HepG2 (cell line): ENCODE data around the gene UST. TPM values are rescaled to one million over a fixed set of nuclear protein-coding genes. Genes with fewer than 3 reads are reported as not detected.

Experiments
- ATAC-seq: fragments of 200-7000 bp; cut with Tn5 transposase; 3 replicates; pipeline ENCODE4 v1.9.1; 2020; ENCODE audit warnings: mild to moderate bottlenecking, moderate library complexity
- BruUV-seq: library from RNA; stranded (reverse); fragments of 400-500 nt; replicated peaks from 2 replicates; lab custom pipeline; 2021; lab: Mats Ljungman, UMichigan
- CTCF ChIA-PET: fragments of 300-600 bp; formaldehyde crosslinking; extraction: SDS; loops from one replicate; lab custom pipeline; 2021; ENCODE audit warnings: low total read pairs, inconsistent platforms, low intra/inter-chr PET ratio; lab: Yijun Ruan, JAX
- POLR2A ChIA-PET: fragments of 350-600 bp; sonication (Branson Sonifier 250); formaldehyde crosslinking; loops from one replicate; lab custom pipeline; 2020; ENCODE audit warnings: antibody characterized with exemption, inconsistent platforms; lab: Yijun Ruan, JAX
- DNase-seq: peaks from one replicate; pipeline ENCODE4 v3.0.0-alpha.2; 2015; ENCODE audit warnings: low spot score
- FAIRE-seq: peaks from 3 replicates; lab custom pipeline; 2011; peaks lifted over from hg19 to GRCh38; lab: Jason Lieb, UNC
- H2AFZ ChIP-seq: one replicate; pipeline ENCODE4 v1.6.1; 2011; ENCODE audit warnings: low read length, inconsistent platforms
- H3K27ac ChIP-seq: fragments of 300-600 bp; 3 replicates; pipeline ENCODE4 v1.8.0; 2011; ENCODE audit warnings: mixed run types, mild to moderate bottlenecking, mixed read lengths, low read length, inconsistent platforms; ENCODE audit not compliant: insufficient read depth; ENCODE audit errors: extremely low read length
- H3K27me3 ChIP-seq, 2 experiments: fragments of 200-600 bp in 1 of 2; 2 replicates in 1 of 2; 3 replicates in 1 of 2; pipeline versions ENCODE4 v1.6.0 to v1.8.0; 2011; ENCODE audit warnings: low read length in 2 of 2, mild to moderate bottlenecking in 2 of 2, moderate library complexity in 2 of 2, inconsistent platforms in 1 of 2; ENCODE audit not compliant: insufficient read depth in 2 of 2, control insufficient read depth in 1 of 2
- H3K36me3 ChIP-seq, 2 experiments: fragments of 200-600 bp in 1 of 2; replicated peaks in 1 of 2; 2 replicates in 1 of 2; 3 replicates in 1 of 2; pipeline versions ENCODE4 v1.5.1 to v1.8.0; 2011; ENCODE audit warnings: low read length in 2 of 2, inconsistent platforms in 1 of 2; ENCODE audit not compliant: insufficient read depth in 2 of 2, control insufficient read depth in 1 of 2
- H3K4me1 ChIP-seq: 2 replicates; pipeline ENCODE4 v1.5.1; 2012; ENCODE audit warnings: low read length, inconsistent platforms; ENCODE audit not compliant: insufficient read depth
- H3K4me2 ChIP-seq: 2 replicates; pipeline ENCODE4 v1.6.0; 2011; ENCODE audit warnings: low read depth, low read length, inconsistent platforms
- H3K4me3 ChIP-seq, 3 experiments: fragments of 200-600 bp in 1 of 3; sonication (generic), shearing (Covaris generic) in 1 of 3; replicated peaks in 1 of 3; 2 replicates each; pipeline ENCODE4 v1.5.1; 2011 to 2016; ENCODE audit warnings: low read length in 3 of 3, inconsistent platforms in 2 of 3, low read depth in 2 of 3, mild to moderate bottlenecking in 2 of 3, control low read depth in 1 of 3, mixed read lengths in 1 of 3; ENCODE audit not compliant: insufficient read depth in 1 of 3
- H3K79me2 ChIP-seq: one replicate; pipeline ENCODE4 v1.6.1; 2011; ENCODE audit warnings: low read length, inconsistent platforms; ENCODE audit not compliant: insufficient read depth
- H3K9ac ChIP-seq: 2 replicates; pipeline ENCODE4 v1.6.0; 2011; ENCODE audit warnings: mild to moderate bottlenecking, low read depth, low read length, inconsistent platforms; ENCODE audit not compliant: insufficient read depth
- H3K9me3 ChIP-seq: 2 replicates; pipeline ENCODE4 v1.5.1; 2012; ENCODE audit warnings: mild to moderate bottlenecking, low read length
- H4K20me1 ChIP-seq: 2 replicates; pipeline ENCODE4 v1.6.0; 2011; ENCODE audit warnings: inconsistent platforms, mild to moderate bottlenecking, low read length, moderate library complexity; ENCODE audit not compliant: insufficient read depth
- FOSL2 ChIP-seq: sonication (generic); formaldehyde crosslinking; IDR thresholded peaks from 2 replicates; pipeline ENCODE4 v1.4.0; 2020; ENCODE audit warnings: missing genetic modification reagents
- FOXC1 ChIP-seq: sonication (generic); formaldehyde crosslinking; IDR thresholded peaks from 2 replicates; pipeline ENCODE4 v1.8.0; 2022; ENCODE audit warnings: mild to moderate bottlenecking, missing genetic modification reagents, borderline replicate concordance
- SOX6 ChIP-seq, 2 experiments: fragments of 450-650 bp in 1 of 2; sonication (generic) in 1 of 2; formaldehyde crosslinking in 1 of 2; IDR thresholded peaks; 2 replicates each; pipeline versions ENCODE4 v1.4.0 to v1.6.1; 2017 to 2020; ENCODE audit warnings: antibody characterized with exemption in 1 of 2, mild to moderate bottlenecking in 1 of 2, missing genetic modification reagents in 1 of 2
- ZNF501 ChIP-seq: sonication (generic); formaldehyde crosslinking; IDR thresholded peaks from 2 replicates; pipeline ENCODE4 v1.5.1; 2020; ENCODE audit warnings: mild to moderate bottlenecking, moderate library complexity, missing genetic modification reagents
- WGBS: methylation state at CpG from one replicate; pipeline ENCODE4 v1.1.6; 2017; ENCODE audit warnings: low lambda C conversion rate; 5-methylcytosine and 5-hydroxymethylcytosine counted together
- in situ Hi-C: cut with HindIII; loops from 2 replicates; pipeline ENCODE4 v1.10.0; 2017; ENCODE audit warnings: low pct_unique_long_range_greater_than_20kb; ENCODE audit not compliant: extremely low pct_ligation_motif_present
- intact Hi-C: fragments of 100-400 bp; cut with micrococcal nuclease; formaldehyde crosslinking; loops from one replicate; pipeline ENCODE4 v1.10.0; 2022; ENCODE audit not compliant: unreplicated experiment
- polyA plus RNA-seq, 8 experiments: library from polyadenylated mRNA; depleted of rRNA in 3 of 8; stranded (reverse) in 7 of 8; unstranded in 1 of 8; fragments of >200 nt; fragmentation: Illumina TruSeq in 4 of 8; extraction: Trizol in 4 of 8; gene quantifications; 2 replicates each; pipeline versions ENCODE4 v1.2.1 to v1.2.3, GENCODE V29; 2011 to 2016; ENCODE audit warnings: low read depth in 4 of 8, missing spikeins in 1 of 8, mixed read lengths in 1 of 8; ENCODE audit not compliant: insufficient read depth in 1 of 8
- total RNA-seq, 5 experiments: library from RNA; depleted of rRNA; stranded (reverse); fragments of >200 nt; fragmentation: Illumina TruSeq; extraction: Trizol; gene quantifications; 2 replicates each; pipeline ENCODE4 v1.2.3, GENCODE V29; 2016; ENCODE audit warnings: low read depth in 1 of 5
- TF ChIP-seq, protein P1 (sequence below): sonication (generic); formaldehyde crosslinking; IDR thresholded peaks from 2 replicates; pipeline ENCODE4 v1.9.0; 2022; ENCODE audit warnings: low read depth, missing genetic modification reagents
- TF ChIP-seq, protein P2 (sequence below): sonication (generic); formaldehyde crosslinking; IDR thresholded peaks from 2 replicates; pipeline ENCODE4 v1.4.0; 2020; ENCODE audit warnings: missing genetic modification reagents

The UST gene
- total and polyA plus RNA-seq, 2 of the 13 experiments (the other 11 are each of a cell fraction or from before 2014, with no cell fraction given) = 0.27 TPM; not detected in 1

DNA sequence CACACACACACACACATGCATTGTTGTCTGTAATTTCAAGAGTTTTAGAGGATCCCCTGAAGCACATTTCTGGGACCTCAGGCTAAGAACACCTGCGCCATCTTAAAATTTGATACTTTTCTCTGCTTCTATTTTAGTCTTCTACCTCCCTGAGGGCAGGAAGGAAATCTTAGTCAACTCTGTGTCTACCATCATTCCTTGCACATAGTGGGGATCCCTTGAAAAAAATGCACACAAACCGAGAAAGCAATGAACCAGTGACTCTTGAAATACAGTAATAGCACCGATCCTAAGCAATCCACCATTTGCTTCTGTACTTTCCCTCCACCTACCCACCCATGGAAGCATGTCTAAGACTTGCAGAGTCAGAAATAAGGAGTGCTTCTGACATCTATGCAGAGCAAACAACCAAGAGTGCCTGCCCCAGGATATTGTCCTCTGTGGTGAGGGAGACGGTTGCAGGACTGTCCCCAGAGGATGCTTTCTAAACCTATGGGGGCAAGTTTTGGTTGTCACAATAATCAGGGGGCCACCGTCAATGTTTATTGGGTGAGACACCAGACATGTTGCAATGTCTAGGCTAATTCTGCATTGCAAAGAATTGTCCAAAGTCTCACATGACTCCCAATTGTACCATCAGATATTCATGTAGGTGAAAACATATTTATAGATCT, 362.7 kb downstream of the UST start:
- H3K9ac ChIP-seq = no peak overlapping the region
- TF ChIP-seq, protein P1, sequence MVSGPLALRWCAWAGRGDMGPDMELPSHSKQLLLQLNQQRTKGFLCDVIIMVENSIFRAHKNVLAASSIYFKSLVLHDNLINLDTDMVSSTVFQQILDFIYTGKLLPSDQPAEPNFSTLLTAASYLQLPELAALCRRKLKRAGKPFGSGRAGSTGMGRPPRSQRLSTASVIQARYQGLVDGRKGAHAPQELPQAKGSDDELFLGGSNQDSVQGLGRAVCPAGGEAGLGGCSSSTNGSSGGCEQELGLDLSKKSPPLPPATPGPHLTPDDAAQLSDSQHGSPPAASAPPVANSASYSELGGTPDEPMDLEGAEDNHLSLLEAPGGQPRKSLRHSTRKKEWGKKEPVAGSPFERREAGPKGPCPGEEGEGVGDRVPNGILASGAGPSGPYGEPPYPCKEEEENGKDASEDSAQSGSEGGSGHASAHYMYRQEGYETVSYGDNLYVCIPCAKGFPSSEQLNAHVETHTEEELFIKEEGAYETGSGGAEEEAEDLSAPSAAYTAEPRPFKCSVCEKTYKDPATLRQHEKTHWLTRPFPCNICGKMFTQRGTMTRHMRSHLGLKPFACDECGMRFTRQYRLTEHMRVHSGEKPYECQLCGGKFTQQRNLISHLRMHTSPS (CRISPR knock-in tag) = no peak
- TF ChIP-seq ZNF501 (CRISPR knock-in tag) (no peak), FOXC1 (CRISPR knock-in tag) (no peak), FOSL2 (CRISPR knock-in tag) (no peak), SOX6 (IDR thresholded peaks at IDR 0.05) (no peak), SOX6 (CRISPR knock-in tag; IDR thresholded peaks at IDR 0.05) (no peak)
- TF ChIP-seq, protein P2, sequence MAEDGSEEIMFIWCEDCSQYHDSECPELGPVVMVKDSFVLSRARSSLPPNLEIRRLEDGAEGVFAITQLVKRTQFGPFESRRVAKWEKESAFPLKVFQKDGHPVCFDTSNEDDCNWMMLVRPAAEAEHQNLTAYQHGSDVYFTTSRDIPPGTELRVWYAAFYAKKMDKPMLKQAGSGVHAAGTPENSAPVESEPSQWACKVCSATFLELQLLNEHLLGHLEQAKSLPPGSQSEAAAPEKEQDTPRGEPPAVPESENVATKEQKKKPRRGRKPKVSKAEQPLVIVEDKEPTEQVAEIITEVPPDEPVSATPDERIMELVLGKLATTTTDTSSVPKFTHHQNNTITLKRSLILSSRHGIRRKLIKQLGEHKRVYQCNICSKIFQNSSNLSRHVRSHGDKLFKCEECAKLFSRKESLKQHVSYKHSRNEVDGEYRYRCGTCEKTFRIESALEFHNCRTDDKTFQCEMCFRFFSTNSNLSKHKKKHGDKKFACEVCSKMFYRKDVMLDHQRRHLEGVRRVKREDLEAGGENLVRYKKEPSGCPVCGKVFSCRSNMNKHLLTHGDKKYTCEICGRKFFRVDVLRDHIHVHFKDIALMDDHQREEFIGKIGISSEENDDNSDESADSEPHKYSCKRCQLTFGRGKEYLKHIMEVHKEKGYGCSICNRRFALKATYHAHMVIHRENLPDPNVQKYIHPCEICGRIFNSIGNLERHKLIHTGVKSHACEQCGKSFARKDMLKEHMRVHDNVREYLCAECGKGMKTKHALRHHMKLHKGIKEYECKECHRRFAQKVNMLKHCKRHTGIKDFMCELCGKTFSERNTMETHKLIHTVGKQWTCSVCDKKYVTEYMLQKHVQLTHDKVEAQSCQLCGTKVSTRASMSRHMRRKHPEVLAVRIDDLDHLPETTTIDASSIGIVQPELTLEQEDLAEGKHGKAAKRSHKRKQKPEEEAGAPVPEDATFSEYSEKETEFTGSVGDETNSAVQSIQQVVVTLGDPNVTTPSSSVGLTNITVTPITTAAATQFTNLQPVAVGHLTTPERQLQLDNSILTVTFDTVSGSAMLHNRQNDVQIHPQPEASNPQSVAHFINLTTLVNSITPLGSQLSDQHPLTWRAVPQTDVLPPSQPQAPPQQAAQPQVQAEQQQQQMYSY (CRISPR knock-in tag) = no peak
- ChIA-PET CTCF (no interaction called here), POLR2A (no interaction called here)
- no peak overlapping the region for H3K4me3 ChIP-seq
- no peaks in the 10 kb centered on the region for H3K9me3 ChIP-seq
- H4K20me1 ChIP-seq = no peaks in the 10 kb centered on the region
- no peak overlapping the region for H3K4me2 ChIP-seq
- DNase-seq (no peak), ATAC-seq (no peak), FAIRE-seq (peak; percentile 26)
- 26% methylated on average over 5 of the region's 5 CpGs for WGBS
- no TSS peak for BruUV-seq
- no peaks in the 10 kb centered on the region for H3K36me3 ChIP-seq
- peaks cover 0 to 13% of the 10 kb centered on the region in 2 experiments; a peak in 2 of 5 replicates for H3K27me3 ChIP-seq
- H2AFZ ChIP-seq = no peak overlapping the region
- in situ Hi-C loops = no loop called here
- intact Hi-C loops = no loop called here
- H3K27ac ChIP-seq = no peak overlapping the region
- no peaks in the 10 kb centered on the region for H3K4me1 ChIP-seq
- no peaks in the 10 kb centered on the region for H3K79me2 ChIP-seq
